GM21786 (cell line): ENCODE measurements around the gene NEK4.

ENCODE experiments used
- ATAC-seq: cut with Tn5 transposase; IDR thresholded peaks from one replicate; pipeline ENCODE4 v1.9.1; 2021; ENCODE audit not compliant: unreplicated experiment

NEK4 gene

DNA sequence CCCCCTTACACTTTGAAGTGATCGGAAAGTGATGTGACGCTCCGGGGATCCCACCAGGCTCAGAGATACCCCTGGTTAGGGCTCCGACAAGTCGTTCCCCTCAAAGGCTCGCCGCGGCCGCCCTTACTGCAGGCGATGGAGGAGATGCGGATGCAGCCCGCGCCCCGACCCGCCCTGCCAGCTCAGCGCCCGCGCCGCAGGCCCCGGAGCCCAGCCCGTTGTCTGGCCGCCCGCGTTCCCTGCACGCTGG lies 65.4 kb downstream of the NEK4 start:
- ATAC-seq = no peak

DNA sequence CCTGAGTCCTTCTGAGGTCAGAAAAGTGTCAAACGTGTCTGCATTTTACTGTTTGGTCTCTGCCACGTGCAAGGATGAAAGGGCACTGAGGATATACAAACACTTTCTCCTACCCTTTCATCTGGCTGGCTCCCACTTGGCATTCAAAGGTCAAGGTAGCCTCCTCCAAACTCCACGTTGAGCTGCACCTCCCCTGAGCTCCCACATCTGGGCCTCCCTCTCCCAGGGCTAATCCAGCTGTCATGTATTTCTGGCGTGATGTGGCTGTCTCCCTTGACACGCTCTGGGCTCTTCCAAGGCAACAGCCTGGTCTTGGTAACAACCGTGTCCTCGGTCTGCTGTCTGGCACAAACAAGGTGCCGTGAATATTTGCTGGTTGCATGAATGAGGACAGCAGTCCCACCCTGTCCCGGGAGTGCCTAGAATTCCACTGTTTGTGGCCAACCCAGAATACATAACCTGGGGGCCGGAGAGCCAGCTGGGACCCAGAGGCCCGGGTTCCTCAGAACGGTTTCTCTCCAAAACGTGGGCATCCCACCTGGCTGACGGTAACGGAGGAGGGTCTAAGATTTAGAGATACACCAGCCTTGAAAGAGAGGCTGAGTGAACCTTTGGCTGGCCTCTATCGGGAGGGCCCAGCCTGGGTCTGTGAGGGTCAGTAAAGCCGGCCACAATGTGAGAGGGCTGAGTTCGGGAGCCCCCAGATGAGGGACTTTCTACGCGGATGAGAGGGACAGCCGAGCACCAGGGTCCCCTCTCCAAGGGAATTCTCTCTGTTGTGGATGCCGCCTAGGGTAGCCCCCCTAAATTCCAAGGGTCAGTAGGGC lies 65.9 kb downstream of the NEK4 start:
- no peak for ATAC-seq

DNA sequence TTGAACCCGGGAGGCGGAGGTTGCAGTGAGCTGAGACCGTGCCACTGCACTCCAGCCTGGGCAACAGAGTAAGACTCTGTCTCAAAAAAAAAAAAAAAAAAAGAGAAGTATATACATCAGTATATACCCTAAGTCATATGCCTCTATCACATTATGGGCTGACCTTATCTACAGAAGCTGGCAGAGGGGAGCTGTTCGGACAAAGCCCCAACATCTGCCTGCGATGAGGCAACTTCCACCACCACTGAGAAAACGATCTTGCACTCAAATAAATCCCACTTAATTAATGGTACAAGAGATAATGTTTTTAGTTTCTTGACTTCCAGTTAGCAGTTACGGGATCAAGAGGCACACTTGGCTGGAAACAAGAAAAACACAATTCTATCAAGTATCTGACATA lies 67.4 kb downstream of the NEK4 start:
- ATAC-seq = no peak

DNA sequence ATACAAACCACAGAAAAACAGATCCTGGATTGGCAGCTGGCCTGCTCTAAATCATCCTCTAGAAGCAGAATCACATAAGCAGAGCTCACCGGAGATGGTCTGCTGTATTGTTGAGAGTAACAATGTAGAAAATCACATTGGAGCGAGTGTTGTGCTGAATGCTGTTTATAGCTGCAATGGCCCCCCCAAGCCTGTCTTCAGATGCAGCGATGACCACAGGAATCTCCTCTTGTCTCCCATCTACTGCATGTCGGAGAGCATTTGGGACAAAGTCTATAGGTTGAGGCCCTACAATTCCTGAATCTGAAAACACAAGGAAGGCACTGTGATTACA lies 73.1 kb downstream of the NEK4 start:
- ATAC-seq = no peak

DNA sequence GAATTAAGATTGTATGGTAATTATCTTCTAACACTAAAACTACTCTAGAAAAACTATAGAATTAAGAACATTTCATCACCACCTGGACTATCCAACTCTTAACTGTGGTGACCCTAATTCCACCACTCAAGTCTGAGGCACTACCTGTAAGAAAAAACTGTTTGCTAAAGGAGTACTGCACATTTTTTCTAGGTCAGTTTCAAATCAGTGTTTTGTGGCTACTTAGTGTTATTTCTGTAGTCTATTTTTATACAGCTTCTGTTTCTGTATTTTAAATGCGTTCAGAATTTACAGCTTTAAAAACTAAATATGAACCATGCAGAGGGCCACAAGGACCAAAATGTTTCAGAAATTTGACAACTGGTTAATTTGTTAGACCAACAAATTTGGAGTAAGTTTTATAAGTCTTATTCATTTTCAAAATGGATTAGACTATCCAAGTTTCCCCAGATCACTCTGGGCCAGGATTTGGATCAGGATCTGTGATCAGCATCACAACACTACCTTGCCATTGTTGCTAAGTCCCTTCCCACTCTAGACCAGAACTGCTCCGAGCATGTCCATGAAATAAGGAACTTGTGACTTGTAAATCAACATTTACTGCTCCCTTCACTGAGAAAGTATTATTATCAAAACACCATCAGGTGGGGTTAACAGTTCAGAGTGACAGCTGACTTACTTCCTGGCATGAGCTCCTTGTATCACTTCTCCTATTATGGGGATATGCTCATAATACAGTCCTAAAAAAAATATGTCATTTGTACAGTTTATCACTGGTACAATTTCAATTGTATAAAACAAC lies 73.7 kb downstream of the NEK4 start:
- ATAC-seq = peak; percentile 44

DNA sequence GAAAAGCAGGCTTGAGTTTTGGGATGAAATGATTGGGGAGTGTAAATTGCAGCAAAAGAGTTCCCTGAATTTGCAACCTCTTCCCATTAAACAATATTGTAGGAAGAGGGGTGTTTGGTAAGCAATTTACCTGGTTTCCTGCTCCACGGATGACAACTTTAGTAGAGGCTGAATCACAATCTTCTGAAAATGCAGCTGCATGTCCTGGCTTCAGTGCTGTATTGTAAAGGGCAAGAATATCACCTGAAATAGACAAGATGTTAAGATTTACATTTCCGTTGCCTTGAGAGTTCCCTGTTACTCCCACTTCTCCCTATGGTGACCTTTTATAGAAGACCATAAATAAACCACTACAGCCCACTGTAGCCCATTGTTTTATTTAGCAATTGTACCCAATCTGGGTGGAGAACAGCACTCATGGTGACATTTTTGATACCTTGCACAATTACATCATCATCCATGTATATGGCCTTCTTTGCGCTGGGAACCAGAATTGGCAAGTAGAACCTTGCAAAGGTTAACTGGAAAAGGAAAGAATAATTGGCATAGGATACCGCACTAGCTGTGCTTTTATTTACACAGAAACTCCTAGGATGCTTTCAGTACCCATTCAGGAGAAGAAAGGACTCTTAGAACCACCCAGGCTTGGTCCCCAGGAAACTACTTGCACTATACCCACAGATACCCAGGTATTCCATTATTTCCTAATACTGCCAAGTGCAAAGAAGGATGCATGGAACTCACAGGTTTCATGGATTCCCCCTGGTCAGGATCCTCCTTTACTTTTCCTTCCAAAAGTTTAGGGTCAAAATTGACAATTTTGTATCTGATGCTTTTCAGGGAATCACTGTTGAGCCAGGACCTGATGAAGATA lies 74.7 kb downstream of the NEK4 start:
- ATAC-seq = no peak

DNA sequence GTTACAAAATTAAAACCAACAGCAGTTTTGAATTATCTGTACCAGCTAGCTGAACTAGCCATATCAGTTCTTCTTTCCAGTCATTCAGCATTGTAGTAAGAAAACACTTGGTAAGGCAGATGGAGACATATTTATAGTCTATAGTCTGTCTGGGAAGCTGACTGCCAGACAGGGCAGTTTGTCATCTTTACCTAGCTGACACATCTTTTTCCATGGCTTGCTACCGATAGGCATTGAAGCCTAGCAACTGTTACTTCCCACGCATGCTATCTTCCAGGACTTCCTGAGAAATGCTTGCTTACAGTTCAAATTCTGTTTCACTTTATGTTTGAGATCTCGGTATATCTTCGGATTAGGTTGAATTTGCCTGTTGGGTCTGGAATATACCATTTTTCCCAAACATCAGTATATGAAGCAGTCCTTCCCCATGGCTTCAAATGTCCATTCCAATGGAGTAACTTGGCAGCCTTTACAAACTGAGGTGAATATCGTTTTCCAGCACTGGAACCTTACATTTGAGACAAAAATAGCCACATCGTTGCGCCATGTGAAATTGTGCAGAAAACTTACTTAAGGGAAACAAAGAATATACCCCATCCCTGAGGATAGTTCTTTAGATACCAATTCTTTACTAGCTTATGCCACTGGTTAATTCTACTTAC lies 76.1 kb downstream of the NEK4 start:
- no peak for ATAC-seq

DNA sequence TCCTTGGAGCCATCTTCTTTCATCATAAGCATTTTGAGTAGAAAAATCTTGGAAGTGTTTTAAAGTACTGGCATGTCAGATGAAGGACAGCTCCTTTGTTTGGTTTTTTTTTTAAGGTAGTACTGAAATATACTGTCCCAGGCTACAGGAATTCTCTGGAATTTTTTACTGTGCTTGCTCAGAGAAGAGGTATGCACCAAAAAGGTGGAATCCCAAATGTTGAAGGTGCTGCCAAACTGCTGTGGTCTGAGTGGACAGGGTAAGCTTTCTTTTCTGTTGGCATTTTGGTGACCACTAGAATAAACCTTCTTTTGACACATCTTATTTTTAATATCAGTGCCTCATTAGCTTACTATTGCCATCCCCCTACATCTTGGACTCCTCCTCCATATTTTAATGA lies 77.7 kb downstream of the NEK4 start:
- no peak for ATAC-seq

DNA sequence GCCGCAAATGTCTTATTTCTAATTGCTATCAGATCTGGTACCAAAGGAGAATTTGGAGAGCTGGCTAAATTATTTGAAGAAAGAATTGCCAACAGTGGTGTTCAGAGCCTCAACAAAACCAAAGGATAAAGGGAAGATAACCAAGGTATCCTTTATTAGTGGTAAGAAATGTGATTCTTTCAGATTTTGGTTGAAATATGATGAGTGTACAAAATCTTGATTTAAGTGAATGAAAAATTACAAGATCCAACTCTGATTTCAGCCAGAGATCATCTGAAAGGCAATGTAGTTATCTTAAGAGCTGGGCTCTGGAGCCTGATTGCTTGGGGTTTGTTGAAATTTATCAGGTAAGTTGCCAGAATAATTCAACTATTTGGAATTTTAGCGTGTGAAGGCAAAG lies 80.2 kb downstream of the NEK4 start:
- ATAC-seq = no peak

DNA sequence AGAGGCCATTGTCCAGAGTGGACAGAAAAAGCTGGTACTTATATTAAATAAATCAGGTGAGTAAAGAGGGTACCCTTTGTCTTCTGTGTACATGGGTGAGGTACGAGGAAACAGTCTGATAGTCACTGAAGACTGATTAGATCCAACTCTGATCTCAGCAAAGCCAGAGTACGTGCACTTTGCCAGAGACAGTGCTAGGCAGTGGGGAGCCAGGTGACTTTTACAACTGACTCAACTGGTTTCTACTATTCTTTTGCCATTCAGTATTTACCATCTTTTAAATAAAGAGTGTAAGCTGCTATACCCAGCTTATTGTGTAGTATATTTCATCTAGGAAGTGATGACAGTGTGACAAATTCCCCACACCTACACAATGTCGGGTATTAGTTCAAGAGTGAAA lies 81.6 kb downstream of the NEK4 start:
- no peak for ATAC-seq

DNA sequence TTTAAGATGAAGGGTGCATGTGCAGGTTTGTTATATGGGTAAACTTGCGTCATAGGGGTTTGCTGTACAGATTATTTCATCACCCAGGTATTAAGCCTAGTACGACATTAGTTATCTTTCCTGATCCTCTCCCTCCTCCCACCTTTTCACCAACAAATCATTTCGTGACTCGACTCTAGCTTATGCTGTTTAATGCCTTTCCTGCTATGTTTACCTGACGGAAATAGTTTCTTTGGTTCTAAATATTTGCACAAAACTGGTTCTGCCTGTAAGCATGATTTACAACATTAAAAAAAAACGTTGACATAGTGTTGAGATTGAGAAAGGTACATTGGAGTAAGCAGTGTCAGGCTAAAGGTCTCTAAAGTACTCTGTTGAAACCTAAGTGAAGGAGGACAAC lies 82.5 kb downstream of the NEK4 start:
- ATAC-seq = no peak

DNA sequence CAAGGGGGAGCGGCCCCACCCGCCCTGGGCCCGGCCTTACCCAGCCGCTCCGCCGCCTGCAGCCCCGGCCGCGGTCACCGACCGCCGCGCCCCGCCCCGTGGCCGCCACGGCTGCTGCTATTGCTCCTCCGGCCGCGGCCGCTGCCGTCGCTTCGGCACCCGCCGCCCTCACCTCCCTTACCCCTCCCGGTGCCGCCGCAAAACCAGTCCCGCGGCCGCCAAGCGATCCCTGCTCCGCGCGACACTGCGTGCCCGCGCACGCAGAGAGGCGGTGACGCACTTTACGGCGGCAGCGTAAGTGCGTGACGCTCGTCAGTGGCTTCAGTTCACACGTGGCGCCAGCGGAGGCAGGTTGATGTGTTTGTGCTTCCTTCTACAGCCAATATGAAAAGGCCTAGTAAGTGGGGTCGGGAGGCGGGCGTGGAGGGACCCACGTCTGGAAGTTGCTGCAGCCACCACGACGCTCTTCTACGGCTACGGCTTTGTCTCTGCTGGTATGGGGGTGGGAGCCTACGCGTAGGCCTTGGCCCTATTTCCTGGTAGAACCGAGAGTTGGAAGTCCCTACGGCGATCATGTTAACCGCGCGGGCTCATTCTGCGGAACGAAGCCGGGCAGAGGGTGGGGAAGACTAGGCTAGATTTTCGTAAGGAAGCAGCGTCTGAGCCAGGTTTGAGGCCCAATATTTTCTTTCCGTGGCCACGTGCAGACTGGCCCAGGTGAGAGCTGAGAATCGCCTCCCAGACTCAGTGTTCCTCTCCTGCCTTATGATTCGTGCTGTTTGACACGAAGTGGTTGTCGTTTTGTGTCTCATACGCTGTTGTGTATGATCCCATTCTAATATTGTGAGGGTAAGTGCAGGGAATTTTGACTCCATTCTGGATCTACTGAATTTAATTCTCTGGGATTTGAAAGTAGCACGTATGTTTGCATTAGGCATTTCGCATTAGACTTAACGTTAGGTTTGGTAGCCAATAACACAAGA lies 84.7 kb downstream of the NEK4 start, which contains the start of the genes GNL3 and PBRM1:
Gene GNL3, plus strand, starts transcription at position 324 of the 983 bp plus-strand sequence. Its CDS starts 61 bp downstream, at position 385.
Gene PBRM1, minus strand, starts transcription at position 205 of the 983 bp plus-strand sequence.
- peak; percentile 71 for ATAC-seq

DNA sequence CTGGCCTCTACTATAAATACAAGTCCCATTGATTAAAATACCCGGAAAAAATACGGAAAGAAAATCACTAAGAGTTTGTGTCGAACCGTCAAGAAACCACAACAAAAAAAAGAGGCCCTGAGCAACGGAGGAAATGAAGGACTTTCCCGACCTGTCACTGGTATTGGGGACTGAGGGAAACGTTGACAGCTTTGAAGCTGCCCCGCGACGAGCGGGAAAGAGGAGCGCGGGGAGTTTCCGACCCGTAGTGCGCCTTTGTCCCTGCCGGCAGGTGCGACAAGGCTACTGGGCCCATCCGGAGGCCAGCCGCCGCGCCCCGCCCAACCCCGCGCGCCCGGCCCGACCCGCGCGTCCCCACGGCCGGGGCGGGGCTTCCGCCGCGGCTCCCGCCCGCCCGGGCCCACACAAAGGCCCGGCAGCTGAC lies 85.4 kb downstream of the NEK4 start:
- ATAC-seq = peak; percentile 76

DNA sequence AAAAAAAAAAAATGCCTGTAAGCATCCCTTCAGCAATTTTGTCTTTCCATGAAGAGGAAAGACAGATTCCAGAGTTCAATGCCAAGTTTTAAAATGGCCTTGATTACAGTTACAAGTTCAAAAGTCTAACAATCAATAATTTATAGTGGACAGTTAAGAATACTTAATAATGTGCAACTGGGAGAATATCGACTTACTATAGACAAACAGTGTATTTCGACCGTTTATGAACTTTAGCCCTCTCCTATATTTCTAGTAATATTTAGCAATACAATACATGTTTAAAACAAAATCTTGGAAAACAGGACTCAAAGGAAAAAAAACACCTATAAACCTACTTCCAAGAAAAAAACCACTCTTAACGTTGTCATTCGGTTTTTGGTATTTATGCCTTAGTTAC lies 86.6 kb downstream of the NEK4 start:
- ATAC-seq = no peak

DNA sequence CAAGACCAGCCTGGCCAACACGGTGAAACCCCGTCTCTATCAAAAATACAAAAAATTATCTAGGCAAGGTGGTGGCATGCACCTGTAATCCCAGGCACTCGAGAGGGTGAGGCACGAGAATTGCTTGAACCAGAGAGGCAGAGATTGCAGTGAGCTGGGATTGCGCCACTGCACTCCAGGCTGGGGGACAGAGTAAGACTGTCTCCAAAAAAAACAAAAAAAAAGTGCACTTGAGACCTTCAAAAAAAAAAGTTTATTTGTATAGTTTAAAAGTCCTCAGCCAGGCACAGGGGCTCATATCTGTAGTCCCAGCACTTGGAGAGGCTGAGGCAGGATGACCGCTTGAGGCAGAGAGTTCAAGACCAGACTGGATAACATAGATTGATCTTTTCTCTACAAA lies 87.1 kb downstream of the NEK4 start:
- no peak for ATAC-seq

DNA sequence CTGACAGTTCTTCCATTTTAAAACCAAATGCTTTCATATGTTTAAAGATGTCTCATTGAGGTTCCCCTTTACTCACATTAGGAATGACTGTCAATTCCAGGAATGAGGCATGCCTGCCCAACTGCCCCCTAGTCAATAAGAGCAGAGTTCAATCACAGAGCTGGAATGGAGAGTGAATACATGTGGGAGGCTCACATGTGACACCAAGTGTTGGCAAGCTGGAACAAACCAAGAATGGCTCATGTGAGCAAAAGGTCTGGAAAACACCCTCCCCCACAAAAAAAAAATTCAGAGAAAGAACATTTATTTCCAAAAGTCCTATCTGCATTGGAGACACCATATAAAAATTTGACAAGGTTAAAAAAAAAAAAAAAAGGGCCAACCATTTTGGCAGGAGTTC lies 88.7 kb downstream of the NEK4 start:
- ATAC-seq = no peak

DNA sequence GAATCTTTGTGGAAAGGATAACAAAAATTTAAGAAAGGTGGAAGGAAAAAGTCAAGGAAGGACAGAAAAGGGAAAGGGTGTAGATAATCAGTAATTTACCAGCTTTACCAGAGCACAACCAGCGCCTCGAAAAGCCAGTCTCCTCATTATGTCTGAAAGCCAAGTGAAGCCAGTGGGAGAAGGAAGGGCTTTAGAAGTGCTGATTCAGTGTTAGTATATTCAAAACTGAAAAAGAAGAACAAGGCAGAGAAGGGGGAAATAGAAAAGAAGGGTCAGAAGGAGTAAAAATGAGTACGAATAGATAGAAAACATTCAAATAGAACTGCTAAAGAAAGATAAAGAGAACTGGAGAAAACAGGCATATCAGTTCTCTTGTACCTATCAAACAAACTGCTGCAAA lies 89.1 kb downstream of the NEK4 start:
- no peak for ATAC-seq

DNA sequence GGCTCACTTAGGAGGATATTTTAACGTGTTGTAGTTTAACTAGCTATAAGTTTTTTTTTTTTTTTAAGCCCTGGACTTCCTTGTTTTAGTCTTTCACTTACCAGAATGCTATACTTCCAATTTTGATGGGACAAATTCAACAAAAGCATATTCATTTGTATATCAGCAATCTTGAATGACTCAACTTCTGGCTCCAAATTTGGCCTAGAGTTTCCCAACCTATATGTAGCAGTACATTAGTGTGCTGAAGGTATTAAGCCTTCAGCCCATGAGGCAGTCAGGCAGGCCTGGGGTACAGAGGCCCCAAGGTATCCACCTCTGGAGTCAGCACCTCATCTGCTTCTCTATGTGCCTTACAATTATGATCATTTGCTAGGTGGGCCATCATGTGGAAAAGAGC lies 90.9 kb downstream of the NEK4 start:
- no peak for ATAC-seq

DNA sequence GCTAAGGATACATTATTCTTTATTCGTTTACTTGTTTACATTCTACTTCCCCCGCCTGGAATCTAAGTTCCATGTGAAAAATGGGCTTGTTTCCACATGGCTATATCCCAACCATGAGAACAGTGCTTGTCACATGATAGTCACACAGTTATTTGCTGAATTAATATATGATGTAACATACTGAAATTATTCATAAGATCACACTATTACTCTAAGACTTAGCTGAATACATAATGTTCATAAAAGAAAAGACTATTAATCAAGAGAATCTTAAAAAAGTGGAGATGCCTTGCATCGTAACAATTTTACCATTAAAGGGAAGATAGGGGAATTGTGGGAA lies 91.6 kb downstream of the NEK4 start:
- ATAC-seq = no peak
